Heart left ventricle (tissue), 16 donors: ENCODE data around the gene GLYATL2. TPM values are rescaled to one million over a fixed set of nuclear protein-coding genes. Genes with fewer than 3 reads are reported as not detected.

Source experiments
- ATAC-seq, 4 donors: fragments of 200-7000 bp; cut with Tn5 transposase; one replicate each; pipeline ENCODE4 v1.9.1; 2020 to 2022; ENCODE audit warnings: moderate library complexity in 4 of 4, mild to moderate bottlenecking in 3 of 4, moderate number of reproducible peaks in 1 of 4
- DNase-seq, 5 donors: peaks; one replicate each; pipeline ENCODE4 v3.0.0-alpha.2; 2020
- H3K27ac ChIP-seq, 12 donors: fragments of 200-600 bp; sonication (generic) in 4 of 12; one replicate each; pipeline versions ENCODE4 v1.5.0 to v1.8.0; 2016 to 2022; ENCODE audit warnings: mild to moderate bottlenecking in 2 of 12
- H3K27me3 ChIP-seq, 9 donors: fragments of 200-600 bp; sonication (generic) in 2 of 9; one replicate each; pipeline versions ENCODE4 v1.5.1 to v1.8.0; 2016 to 2022; ENCODE audit warnings: mild to moderate bottlenecking in 3 of 9
- H3K36me3 ChIP-seq, 9 donors: fragments of 200-600 bp; sonication (generic) in 2 of 9; one replicate each; pipeline versions ENCODE4 v1.5.0 to v1.8.0; 2018 to 2022; ENCODE audit warnings: mild to moderate bottlenecking in 2 of 9
- H3K4me1 ChIP-seq, 12 donors: fragments of 200-600 bp; sonication (generic) in 4 of 12; one replicate each; pipeline versions ENCODE4 v1.5.0 to v1.8.0; 2016 to 2022; ENCODE audit warnings: mild to moderate bottlenecking in 3 of 12
- H3K4me3 ChIP-seq, 12 donors: fragments of 200-600 bp; sonication (generic) in 4 of 12; one replicate each; pipeline versions ENCODE4 v1.5.0 to v1.8.0; 2017 to 2022; ENCODE audit warnings: mild to moderate bottlenecking in 9 of 12, moderate library complexity in 4 of 12
- H3K9me3 ChIP-seq, 12 donors: fragments of 200-600 bp; sonication (generic) in 4 of 12; one replicate each; pipeline versions ENCODE4 v1.5.0 to v1.8.0; 2016 to 2022; ENCODE audit warnings: mild to moderate bottlenecking in 1 of 12
- CTCF ChIP-seq, 12 donors: fragments of 200-600 bp; sonication (generic) in 4 of 12; IDR thresholded peaks; one replicate each; pipeline versions ENCODE4 v1.5.0 to v1.8.0; 2018 to 2022; ENCODE audit warnings: antibody characterized with exemption in 12 of 12, mild to moderate bottlenecking in 5 of 12
- POLR2A ChIP-seq, 2 donors: fragments of 450-650 bp; IDR thresholded peaks; one replicate each; pipeline ENCODE4 v1.6.1; 2017; ENCODE audit warnings: antibody characterized with exemption in 2 of 2, mild to moderate bottlenecking in 2 of 2, moderate library complexity in 2 of 2
- WGBS, 4 donors: extraction: QIAGEN DNeasy Blood & Tissue Kit in 2 of 4; methylation state at CpG; one replicate each; pipeline versions ENCODE4 v1.1.5 to v1.1.7; 2013 to 2018; 5-methylcytosine and 5-hydroxymethylcytosine counted together
- intact Hi-C, 10 donors: fragments of 100-400 bp; cut with DNase I; formaldehyde crosslinking; loops; one replicate each; pipeline versions ENCODE4 v1.11.1 to v1.14.2; 2022
- long read RNA-seq, 3 donors: library from polyadenylated mRNA; unstranded; transcript quantifications; one replicate each; pipeline ENCODE4 v2.0.0, GENCODE V29; 2020 to 2021
- polyA plus RNA-seq, 2 donors: library from polyadenylated mRNA; stranded (reverse); fragments of 200-250 nt; gene quantifications; one replicate each; pipeline ENCODE4 v1.2.3, GENCODE V29; 2013
- total RNA-seq, 9 donors: library from RNA; depleted of rRNA in 2 of 9; stranded (reverse); fragments of >200 nt in 2 of 9; fragmentation: NEBNext Ultra II Directional in 3 of 9; extraction: Animal tissue kit (Norgen Biotek cat#: 25700) in 3 of 9; gene quantifications; one replicate each; pipeline versions ENCODE4 v1.1.0 to v1.2.4, GENCODE V29; 2016 to 2023
- donor health status: ischemic (EF 13 %, LVEDD 7.1; RV severe dilation, severe dysfunction).
- donor health status: healthy with polysubstance abuse.
- donor health status: DM: no; HTN: yes; CAD: no.
- donor health status: DM: no; HTN: no; CAD: no.
- donor health status: ischemic (EF 25% LVEDD 6.9; RV normal size, moderate dysfunction).
- donor health status: ischemic (EF 25% LVEDD 5.7; RV mildly dilated, moderate dysfunction).
- donor health status: healthy.
- donor health status: DM: yes; HTN: yes; CAD: no.
- donor health status: ischemic (EF 35%, LVEDD 5.7; RV mildly dilated, moderate dysfunction).
- donor health status: nonischemic (EF 11% LVEDD 7.7; RV severe dilation, severe dysfunction).
- donor health status: DM: yes; HTN: yes; CAD: no.
- donor health status: PGD.
- donor health status: ischemic (EF 29% LVEDD 5.4; RV normal size, mild dysfunction).
- donor health status: nonischemic (EF 23%, LVEDD 6.1; RV moderate dilation, normal function).

Gene GLYATL2
- total RNA-seq (under 1 TPM in 2 of 9 donors, not detected in 7; 0.23 to 0.35 TPM), polyA plus RNA-seq (under 1 TPM; 0.15 to 0.17 TPM)
- long read RNA-seq, donor 1 = 0 reads
- long read RNA-seq, donor 2 = 0 reads
- long read RNA-seq, donor 3 = 0 reads

GRCh38 chr11:58844361-58845005, at the start of gene GLYATL2:
GLYATL2 (minus strand) TSS chr11:58844704; CDS start chr11:58839612, 5,092 bp downstream.
- 22 to 37% (median 30%) methylated on average over 3 of the region's 3 CpGs for WGBS, 4 donors

DNA sequence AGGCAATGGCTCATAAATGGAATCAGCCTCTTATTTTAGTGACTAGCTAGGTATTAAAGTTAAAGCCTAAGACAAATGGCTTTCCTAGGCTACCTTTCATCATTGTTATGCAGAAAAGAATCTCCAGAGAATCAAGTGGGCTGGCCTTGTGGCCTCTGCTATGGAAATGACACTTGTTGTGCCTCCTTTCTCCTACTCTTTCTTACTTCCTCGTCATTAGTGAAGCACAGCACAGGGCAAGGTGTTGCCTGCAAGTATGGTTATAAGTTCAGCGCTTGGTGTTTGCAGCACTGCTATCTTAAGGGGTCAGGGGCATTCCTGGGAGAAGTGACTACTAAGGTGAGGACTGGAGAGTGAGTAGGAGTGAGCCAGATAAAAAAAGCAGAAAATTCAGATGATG, 49.4 kb upstream of the GLYATL2 start:
- WGBS, 4 donors = 58 to 72% (median 65%) methylated on average over 2 of the region's 2 CpGs
- H3K27me3 ChIP-seq = no peaks in the 10 kb centered on the region
- TF ChIP-seq POLR2A (IDR thresholded peaks at IDR 0.05) (no peak), CTCF (IDR thresholded peaks at IDR 0.05) (no peak)
- no peak overlapping the region for H3K4me3 ChIP-seq
- intact Hi-C loops = no loop called here
- no peaks in the 10 kb centered on the region for H3K4me1 ChIP-seq
- H3K36me3 ChIP-seq = no peaks in the 10 kb centered on the region
- no peak overlapping the region for H3K27ac ChIP-seq
- no peak for ATAC-seq
- no peak for DNase-seq
- no peaks in the 10 kb centered on the region for H3K9me3 ChIP-seq

More at GRCh38 chr11:58844361-58845005, at the start of gene GLYATL2:
- no peaks in the 10 kb centered on the region for H3K36me3 ChIP-seq
- DNase-seq (no peak), ATAC-seq (no peak)
- H3K9me3 ChIP-seq = no peaks in the 10 kb centered on the region
- no peak within 1 kb of the TSS for H3K27ac ChIP-seq
- intact Hi-C loops = no loop called here
- H3K27me3 ChIP-seq = no peaks in the 10 kb centered on the region
- no peaks in the 10 kb centered on the region for H3K4me1 ChIP-seq
- H3K4me3 ChIP-seq = no peak within 1 kb of the TSS
- TF ChIP-seq POLR2A (IDR thresholded peaks at IDR 0.05) (no peak), CTCF (IDR thresholded peaks at IDR 0.05) (no peak)

GRCh38 chr11:58888579-58888978, 44.1 kb upstream of the GLYATL2 start:
- Histone ChIP-seq H3K27ac (no peak overlapping the region), H3K27me3 (no peaks in the 10 kb centered on the region), H3K4me3 (no peak overlapping the region), H3K9me3 (peaks cover 0 to 4% (median 0%) of the 10 kb centered on the region in 12 donors), H3K4me1 (no peaks in the 10 kb centered on the region), H3K36me3 (no peaks in the 10 kb centered on the region)
- intact Hi-C loops = no loop called here
- no peak for ATAC-seq
- TF ChIP-seq CTCF (IDR thresholded peaks at IDR 0.05) = no peak
- TF ChIP-seq POLR2A (IDR thresholded peaks at IDR 0.05) = no peak
- DNase-seq = no peak

GRCh38 chr11:58887452-58887851, 42.9 kb upstream of the GLYATL2 start:
- ATAC-seq = no peak
- WGBS, 4 donors = 83 to 95% (median 84%) methylated on average over 1 of the region's 1 CpG

More at GRCh38 chr11:58887452-58887851, 42.9 kb upstream of the GLYATL2 start:
- DNase-seq = no peak
- no peak overlapping the region for H3K4me3 ChIP-seq
- no peak for TF ChIP-seq CTCF (IDR thresholded peaks at IDR 0.05)
- TF ChIP-seq POLR2A (IDR thresholded peaks at IDR 0.05) = no peak
- no peak overlapping the region for H3K27ac ChIP-seq
- intact Hi-C loops = no loop called here
- peaks cover 0 to 12% (median 0%) of the 10 kb centered on the region in 12 donors for H3K9me3 ChIP-seq
- H3K36me3 ChIP-seq = no peaks in the 10 kb centered on the region
- no peaks in the 10 kb centered on the region for H3K4me1 ChIP-seq
- H3K27me3 ChIP-seq = no peaks in the 10 kb centered on the region
